GM12874 (cell line): Measurements from ENCODE around the gene CTNNBL1.

ENCODE experiments used
- TF ChIP-seq, protein P1 (sequence below): IDR thresholded peaks from 2 replicates; pipeline ENCODE4 v1.5.1; 2011; ENCODE audit warnings: low read depth, mild to moderate bottlenecking, control low read depth, low read length, moderate library complexity; ENCODE audit not compliant: insufficient read depth

The CTNNBL1 gene

DNA sequence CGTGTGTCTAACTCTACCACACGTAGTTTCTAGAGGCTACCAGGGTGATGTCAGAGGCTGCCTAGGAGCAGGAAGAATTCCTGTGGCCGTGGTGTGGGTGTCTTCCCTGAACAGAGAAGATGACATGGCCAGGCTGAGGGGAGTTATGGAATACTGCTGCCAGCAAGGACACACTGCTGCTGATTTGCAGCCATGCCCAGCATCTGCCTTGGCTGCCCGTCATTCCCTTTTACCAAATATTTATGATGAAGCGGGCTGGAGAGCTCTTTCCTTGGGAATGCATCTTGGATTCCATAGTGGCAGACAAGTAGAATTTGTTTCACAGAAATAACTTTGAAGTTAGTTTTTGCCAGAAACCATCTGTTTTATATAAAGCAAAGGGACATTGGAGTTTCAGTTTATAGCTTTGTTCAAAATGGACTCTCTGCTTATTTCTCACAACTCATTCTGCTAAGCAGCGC, 128.3 kb downstream of the CTNNBL1 start:
- TF ChIP-seq, protein P1, sequence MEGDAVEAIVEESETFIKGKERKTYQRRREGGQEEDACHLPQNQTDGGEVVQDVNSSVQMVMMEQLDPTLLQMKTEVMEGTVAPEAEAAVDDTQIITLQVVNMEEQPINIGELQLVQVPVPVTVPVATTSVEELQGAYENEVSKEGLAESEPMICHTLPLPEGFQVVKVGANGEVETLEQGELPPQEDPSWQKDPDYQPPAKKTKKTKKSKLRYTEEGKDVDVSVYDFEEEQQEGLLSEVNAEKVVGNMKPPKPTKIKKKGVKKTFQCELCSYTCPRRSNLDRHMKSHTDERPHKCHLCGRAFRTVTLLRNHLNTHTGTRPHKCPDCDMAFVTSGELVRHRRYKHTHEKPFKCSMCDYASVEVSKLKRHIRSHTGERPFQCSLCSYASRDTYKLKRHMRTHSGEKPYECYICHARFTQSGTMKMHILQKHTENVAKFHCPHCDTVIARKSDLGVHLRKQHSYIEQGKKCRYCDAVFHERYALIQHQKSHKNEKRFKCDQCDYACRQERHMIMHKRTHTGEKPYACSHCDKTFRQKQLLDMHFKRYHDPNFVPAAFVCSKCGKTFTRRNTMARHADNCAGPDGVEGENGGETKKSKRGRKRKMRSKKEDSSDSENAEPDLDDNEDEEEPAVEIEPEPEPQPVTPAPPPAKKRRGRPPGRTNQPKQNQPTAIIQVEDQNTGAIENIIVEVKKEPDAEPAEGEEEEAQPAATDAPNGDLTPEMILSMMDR = no peak

DNA sequence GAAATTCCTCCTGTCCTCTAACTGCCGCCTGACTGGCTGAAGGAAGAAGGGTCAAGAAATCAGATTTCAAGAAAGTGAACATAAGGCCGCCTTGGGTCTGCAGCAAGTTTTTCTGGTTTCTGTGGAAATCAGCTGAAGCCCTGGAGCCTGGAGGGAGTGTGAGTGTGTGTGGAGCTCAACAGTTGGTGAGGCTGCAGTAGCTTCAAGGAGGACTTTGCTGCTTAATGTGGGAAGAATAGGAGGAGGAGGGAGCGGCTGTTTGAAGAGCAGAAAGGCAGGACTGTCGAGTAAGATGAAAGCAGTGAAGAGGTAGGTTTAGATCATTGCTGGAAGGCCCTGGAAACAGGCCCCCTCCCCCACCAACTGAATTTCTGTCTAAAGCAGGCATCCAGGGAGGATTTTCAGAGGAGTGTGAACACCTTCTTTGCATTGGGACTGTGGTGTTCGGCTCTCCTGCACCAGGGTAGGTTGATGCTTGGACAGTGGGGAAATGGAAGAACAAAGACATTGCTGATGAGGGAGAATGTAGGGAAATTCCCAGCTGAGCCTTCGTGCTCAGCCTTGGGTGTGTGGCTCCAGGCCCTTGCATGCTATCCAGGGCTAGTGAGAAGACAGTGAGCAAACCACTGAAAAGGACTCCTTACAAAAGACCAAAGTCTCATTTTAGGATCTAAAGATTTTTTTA, 129.6 kb downstream of the CTNNBL1 start:
- TF ChIP-seq, protein P1 = no peak

DNA sequence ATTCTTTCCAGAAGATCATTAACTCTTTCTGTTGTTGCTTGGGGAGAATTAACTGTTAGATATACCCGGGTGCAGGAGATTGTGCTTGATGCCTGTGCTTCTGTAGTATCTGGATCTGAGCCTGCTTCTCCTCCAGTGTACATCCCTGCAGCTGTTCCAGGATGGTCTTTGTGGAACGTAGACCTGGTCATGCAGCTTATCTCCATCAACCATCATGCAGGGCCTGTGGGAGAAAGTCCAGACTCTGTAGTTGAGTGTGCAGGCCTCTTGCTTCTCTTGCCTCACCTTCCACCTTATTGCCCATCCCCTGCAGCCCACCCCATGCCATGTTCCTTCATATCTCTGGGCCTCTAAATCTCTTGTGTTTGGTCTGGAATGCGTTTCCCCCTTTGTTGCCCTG, 133.8 kb downstream of the CTNNBL1 start:
- TF ChIP-seq, protein P1 = no peak

DNA sequence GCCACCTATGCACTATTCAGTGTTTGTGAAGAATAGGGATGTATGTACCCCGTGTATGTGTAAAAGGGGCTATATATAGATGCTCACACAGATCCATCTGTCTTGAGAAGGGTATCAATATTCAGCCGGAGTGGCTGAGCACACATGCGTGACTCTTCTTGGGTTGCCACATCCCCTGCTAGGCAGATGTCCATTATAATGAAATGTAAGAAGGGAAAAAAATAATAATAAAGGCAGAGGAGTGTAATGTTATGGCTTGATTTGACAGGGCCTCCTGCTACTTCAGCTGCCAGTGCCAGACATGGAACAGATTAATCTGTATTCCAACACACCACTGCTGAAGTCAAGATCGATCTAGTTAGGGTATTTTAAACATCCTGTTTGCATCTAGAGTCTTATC, 134.9 kb downstream of the CTNNBL1 start:
- TF ChIP-seq, protein P1 = no peak

DNA sequence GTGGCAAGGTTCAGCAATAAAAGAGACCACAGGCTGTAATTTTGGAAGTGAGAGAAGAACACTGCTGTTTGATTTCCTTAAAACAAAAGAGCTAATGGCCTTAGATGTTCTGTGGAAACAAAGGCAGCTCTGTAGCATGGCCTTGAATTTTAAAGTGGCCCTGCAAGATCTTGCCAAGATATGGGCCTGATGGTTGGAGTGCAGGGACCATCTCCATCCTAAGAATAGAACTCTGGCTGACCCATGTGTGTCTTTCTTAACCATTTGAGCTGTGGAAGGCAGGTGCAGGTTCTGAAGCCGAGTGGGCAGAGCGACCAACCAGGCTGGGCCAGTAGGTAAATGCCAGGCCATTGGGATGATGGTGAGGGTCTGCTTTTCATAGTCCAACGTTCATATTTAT, 135.3 kb downstream of the CTNNBL1 start:
- TF ChIP-seq, protein P1 = no peak

DNA sequence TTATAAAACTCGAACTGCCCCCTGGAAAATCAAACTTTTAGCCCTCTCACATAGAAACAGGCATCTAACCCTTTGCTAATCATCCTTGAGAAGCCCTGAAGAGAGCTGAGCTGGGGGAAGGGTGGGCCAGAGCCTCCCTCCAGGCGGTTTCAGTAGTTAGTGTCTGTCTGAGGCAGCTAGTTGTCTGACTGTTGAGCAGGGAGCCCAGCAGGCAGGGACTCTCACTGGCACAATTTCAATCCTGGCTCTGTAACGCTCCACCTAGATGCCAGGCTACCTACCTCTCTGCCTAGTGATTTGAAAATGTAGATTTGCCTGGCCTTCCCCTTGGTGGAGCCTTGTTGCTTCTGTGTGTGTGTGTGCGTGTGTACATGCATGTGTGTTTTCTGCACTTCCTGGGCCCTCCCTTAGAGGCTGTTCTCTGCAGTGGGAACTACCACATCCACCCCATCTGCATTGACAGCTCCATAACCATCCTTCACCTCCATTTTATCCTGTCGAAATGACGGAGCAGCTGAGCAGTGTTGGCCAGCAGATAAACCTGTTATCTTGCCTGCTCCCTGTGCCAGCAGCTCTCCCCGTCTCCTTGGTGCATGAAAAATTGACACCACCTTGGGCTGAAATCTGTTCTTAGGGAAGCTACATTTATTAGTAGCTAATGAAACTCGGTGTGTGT, 139.5 kb downstream of the CTNNBL1 start:
- TF ChIP-seq, protein P1 = no peak

DNA sequence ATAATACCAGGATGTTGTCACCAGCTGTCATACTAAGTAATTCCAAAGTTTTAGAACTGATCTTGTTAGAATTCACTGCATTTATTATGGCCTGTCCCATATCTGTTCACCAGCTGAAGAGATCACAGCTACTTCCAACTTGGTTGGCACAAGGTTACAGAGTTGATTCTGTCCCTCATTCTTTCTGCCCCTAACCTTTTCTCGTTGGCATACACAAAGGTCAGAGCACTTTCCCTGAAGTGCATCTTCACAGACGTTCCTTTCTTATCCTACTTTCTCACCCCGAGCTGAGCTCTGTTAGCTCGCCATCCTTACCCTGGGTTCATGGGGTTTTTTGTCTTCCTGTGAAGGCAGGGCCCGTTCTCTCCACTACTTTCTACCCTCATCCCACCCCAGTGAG, 143.1 kb downstream of the CTNNBL1 start:
- TF ChIP-seq, protein P1 = no peak
